Left ventricle myocardium inferior (tissue), 1 donor: Measurements from ENCODE around the gene NR3C2. TPM values are rescaled to one million over a fixed set of nuclear protein-coding genes. Genes with fewer than 3 reads are reported as not detected.

Experiments used
- DNase-seq: peaks from one replicate; pipeline ENCODE4 v3.0.0-alpha.2; 2020
- H3K27ac ChIP-seq: fragments of 200-600 bp; replicated peaks from 2 replicates; pipeline ENCODE4 v1.8.0; 2021
- H3K27me3 ChIP-seq: fragments of 200-600 bp; 2 replicates; pipeline ENCODE4 v1.8.0; 2021; ENCODE audit warnings: low read depth
- H3K36me3 ChIP-seq: fragments of 200-600 bp; 2 replicates; pipeline ENCODE4 v1.8.0; 2021
- H3K4me1 ChIP-seq: fragments of 200-600 bp; 2 replicates; pipeline ENCODE4 v1.8.0; 2021
- H3K4me3 ChIP-seq: fragments of 200-600 bp; 2 replicates; pipeline ENCODE4 v1.8.0; 2021; ENCODE audit warnings: mild to moderate bottlenecking, moderate library complexity
- H3K9me3 ChIP-seq: fragments of 200-600 bp; replicated peaks from 2 replicates; pipeline ENCODE4 v1.8.0; 2021
- CTCF ChIP-seq: fragments of 200-600 bp; IDR thresholded peaks from 2 replicates; pipeline ENCODE4 v1.8.0; 2021; ENCODE audit warnings: antibody characterized with exemption, mild to moderate bottlenecking, borderline replicate concordance
- intact Hi-C: fragments of 100-400 bp; cut with micrococcal nuclease; formaldehyde crosslinking; loops from one replicate; pipeline ENCODE4 v1.11.0; 2022
- total RNA-seq: library from RNA; stranded (reverse); fragmentation: NEBNext Ultra II Directional; extraction: Animal tissue kit (Norgen Biotek cat#: 25700); gene quantifications from one replicate; pipeline ENCODE4 v1.2.1, GENCODE V29; 2021
- donor health status: DM: no; HTN: yes; CAD: no; lungs with severe emphysema.

NR3C2 gene
- total RNA-seq, 1 donor from 2014 or later, result 23.9 TPM

DNA sequence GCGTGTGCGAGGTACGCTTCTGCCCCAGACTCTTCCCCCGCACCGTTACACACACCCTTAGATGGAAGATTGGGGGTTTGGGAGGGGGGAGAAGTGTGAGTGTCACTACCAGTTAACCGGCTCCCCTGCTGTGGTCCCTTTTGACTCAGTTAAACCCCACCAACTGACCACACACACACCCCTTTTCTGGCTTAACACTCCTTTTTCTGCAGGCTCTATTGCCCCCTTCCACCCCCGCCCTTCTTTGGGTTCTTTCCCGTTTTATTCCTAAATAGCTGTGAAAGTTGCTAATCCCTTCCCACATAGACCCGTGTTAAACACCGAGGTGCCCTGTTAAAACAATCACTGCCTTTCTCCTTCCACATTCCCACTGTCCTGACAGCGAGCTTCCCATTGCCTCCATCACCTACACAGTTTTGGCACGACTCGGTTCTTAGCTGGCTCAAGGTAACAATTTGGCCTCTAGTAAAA is 3.7 kb upstream of the NR3C2 start:
- Histone ChIP-seq H3K4me3 (peak overlapping the region; percentile 90), H3K4me1 (peaks cover 75% of the 10 kb centered on the region), H3K27ac (peak overlapping the region; percentile 92), H3K9me3 (no peaks in the 10 kb centered on the region), H3K27me3 (no peaks in the 10 kb centered on the region), H3K36me3 (no peaks in the 10 kb centered on the region)
- no peak for TF ChIP-seq CTCF
- no peak for DNase-seq
- intact Hi-C loops, result no loop called here

- Histone ChIP-seq H3K9me3 (no peaks in the 10 kb centered on the region), H3K36me3 (no peaks in the 10 kb centered on the region), H3K27me3 (no peaks in the 10 kb centered on the region), H3K4me1 (peaks cover 82% of the 10 kb centered on the region), H3K4me3 (peak overlapping the region; percentile 90), H3K27ac (peak overlapping the region; percentile 92)
- no peak for TF ChIP-seq CTCF
- intact Hi-C loops, result no loop called here
- DNase-seq, result peak; percentile 69
These were observed 3.1 kb upstream of the NR3C2 start for GRCh38 chr4:148445071-148445859.

- DNase-seq, result peak; percentile 27
- peaks cover 89% of the 10 kb centered on the region for H3K4me1 ChIP-seq
- no peaks in the 10 kb centered on the region for H3K9me3 ChIP-seq
- peak; percentile 23 for TF ChIP-seq CTCF
- no peaks in the 10 kb centered on the region for H3K36me3 ChIP-seq
- no peaks in the 10 kb centered on the region for H3K27me3 ChIP-seq
- H3K4me3 ChIP-seq, result peak overlapping the region; percentile 90
- H3K27ac ChIP-seq, result peak overlapping the region; percentile 92
- intact Hi-C loops, result no loop called here
These were observed 2.3 kb upstream of the NR3C2 start for GRCh38 chr4:148444296-148445070.

- no peaks in the 10 kb centered on the region for H3K36me3 ChIP-seq
- H3K27me3 ChIP-seq, result no peaks in the 10 kb centered on the region
- no peak for TF ChIP-seq CTCF
- DNase-seq, result peak; percentile 41
- H3K4me3 ChIP-seq, result peak overlapping the region; percentile 90
- intact Hi-C loops, result no loop called here
- peak overlapping the region; percentile 92 for H3K27ac ChIP-seq
- no peaks in the 10 kb centered on the region for H3K9me3 ChIP-seq
- H3K4me1 ChIP-seq, result peaks cover 94% of the 10 kb centered on the region
These were observed 1.5 kb upstream of the NR3C2 start for GRCh38 chr4:148443512-148444295.
